Ascending aorta (tissue), 2 donors: ENCODE results near the gene DSTN. TPM values are rescaled to one million over a fixed set of nuclear protein-coding genes. Genes with fewer than 3 reads are reported as not detected.
A peak's percentile ranks its signal among the peaks of the same experiment; 100 is the strongest.

ENCODE experiments used
- DNase-seq, 2 donors: peaks; one replicate each; pipeline ENCODE4 v3.0.0-alpha.2; 2019; ENCODE audit warnings: low spot score in 2 of 2
- H3K27ac ChIP-seq, 2 donors: fragments of 200-600 bp; sonication (generic); one replicate each; pipeline ENCODE4 v1.5.1; 2016 to 2017; ENCODE audit warnings: mild to moderate bottlenecking in 1 of 2
- H3K27me3 ChIP-seq: fragments of 200-600 bp; sonication (generic); one replicate; pipeline ENCODE4 v1.5.1; 2017
- H3K36me3 ChIP-seq, 2 donors: fragments of 200-600 bp; sonication (generic); one replicate each; pipeline ENCODE4 v1.5.1; 2016
- H3K4me1 ChIP-seq, 2 donors: fragments of 200-600 bp; sonication (generic); one replicate each; pipeline ENCODE4 v1.5.1; 2016 to 2017; ENCODE audit warnings: mild to moderate bottlenecking in 1 of 2
- H3K4me3 ChIP-seq, 2 donors: fragments of 200-600 bp; sonication (generic); one replicate each; pipeline ENCODE4 v1.5.1; 2016 to 2017; ENCODE audit warnings: mild to moderate bottlenecking in 1 of 2
- H3K9me3 ChIP-seq, 2 donors: fragments of 200-600 bp; sonication (generic); one replicate each; pipeline ENCODE4 v1.5.1; 2016
- intact Hi-C: fragments of 100-400 bp; cut with DNase I; formaldehyde crosslinking; loops from one replicate; pipeline ENCODE4 v1.15.1; 2023
- total RNA-seq: library from RNA; depleted of rRNA; stranded (reverse); fragments of >200 nt; gene quantifications from one replicate; pipeline ENCODE4 v1.1.0, GENCODE V29; 2016
- TF ChIP-seq, protein P1 (sequence below), 3 experiments: fragments of 200-600 bp in 2 of 3; fragments of 450-650 bp in 1 of 3; sonication (generic) in 2 of 3; IDR thresholded peaks; one replicate each; pipeline ENCODE4 v1.5.1; 2016 to 2019; ENCODE audit warnings: antibody characterized with exemption in 3 of 3, mild to moderate bottlenecking in 1 of 3, moderate library complexity in 1 of 3

The DSTN gene
- total RNA-seq, 1 donor from 2014 or later = 452 TPM

DNA sequence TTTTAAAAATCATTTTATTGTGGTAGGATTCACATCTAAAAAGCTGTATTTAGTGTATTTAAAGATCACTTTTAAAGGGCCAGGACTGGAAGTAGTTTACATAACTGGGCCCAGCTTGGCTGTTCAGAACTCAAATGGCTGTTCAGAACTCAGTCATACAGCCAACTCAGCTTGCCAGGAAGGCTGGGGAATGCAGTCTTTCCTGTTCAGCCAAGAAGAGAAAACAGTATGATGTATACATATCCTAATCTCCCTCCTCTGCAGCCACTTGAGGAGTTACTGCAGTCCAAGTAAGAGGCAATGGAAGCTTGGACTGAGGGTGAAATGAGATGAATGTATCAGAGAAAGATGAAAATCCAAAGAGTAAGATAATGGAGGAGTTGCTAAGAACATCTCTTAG lies 24.6 kb downstream of the DSTN start:
- Histone ChIP-seq H3K27ac (peak overlapping the region; percentile 67 to 75), H3K9me3 (no peaks in the 10 kb centered on the region), H3K4me1 (peaks cover 6 to 71% of the 10 kb centered on the region in 2 donors), H3K27me3 (no peaks in the 10 kb centered on the region), H3K36me3 (peaks cover 0 to 18% of the 10 kb centered on the region in 2 donors), H3K4me3 (peak overlapping the region; percentile 13 to 55)
- intact Hi-C loops = no loop called here
- TF ChIP-seq, protein P1, sequence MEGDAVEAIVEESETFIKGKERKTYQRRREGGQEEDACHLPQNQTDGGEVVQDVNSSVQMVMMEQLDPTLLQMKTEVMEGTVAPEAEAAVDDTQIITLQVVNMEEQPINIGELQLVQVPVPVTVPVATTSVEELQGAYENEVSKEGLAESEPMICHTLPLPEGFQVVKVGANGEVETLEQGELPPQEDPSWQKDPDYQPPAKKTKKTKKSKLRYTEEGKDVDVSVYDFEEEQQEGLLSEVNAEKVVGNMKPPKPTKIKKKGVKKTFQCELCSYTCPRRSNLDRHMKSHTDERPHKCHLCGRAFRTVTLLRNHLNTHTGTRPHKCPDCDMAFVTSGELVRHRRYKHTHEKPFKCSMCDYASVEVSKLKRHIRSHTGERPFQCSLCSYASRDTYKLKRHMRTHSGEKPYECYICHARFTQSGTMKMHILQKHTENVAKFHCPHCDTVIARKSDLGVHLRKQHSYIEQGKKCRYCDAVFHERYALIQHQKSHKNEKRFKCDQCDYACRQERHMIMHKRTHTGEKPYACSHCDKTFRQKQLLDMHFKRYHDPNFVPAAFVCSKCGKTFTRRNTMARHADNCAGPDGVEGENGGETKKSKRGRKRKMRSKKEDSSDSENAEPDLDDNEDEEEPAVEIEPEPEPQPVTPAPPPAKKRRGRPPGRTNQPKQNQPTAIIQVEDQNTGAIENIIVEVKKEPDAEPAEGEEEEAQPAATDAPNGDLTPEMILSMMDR (IDR thresholded peaks at IDR 0.05) = no peak
- DNase-seq = peak in 1 of 2 donors; percentile 66

DNA sequence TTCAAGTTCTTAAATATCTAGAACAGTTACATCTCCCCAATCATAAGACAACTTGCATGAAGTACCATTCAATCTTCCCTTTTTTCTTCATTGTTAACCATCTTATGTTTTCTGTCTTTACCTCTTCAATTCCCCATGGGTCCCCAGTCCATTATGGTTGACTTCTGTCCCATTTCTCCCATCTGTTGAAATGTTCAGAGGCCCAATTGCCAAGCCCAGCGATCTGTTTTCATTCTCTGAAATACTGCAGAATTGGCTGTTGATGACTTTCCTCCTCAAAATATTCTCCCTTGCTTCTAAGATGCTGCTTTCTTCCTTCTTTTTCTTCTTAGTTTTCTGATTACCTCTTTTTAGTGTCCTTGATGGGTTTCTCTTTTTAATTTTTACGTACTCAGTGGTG lies 26.0 kb downstream of the DSTN start:
- intact Hi-C loops = no loop called here

DNA sequence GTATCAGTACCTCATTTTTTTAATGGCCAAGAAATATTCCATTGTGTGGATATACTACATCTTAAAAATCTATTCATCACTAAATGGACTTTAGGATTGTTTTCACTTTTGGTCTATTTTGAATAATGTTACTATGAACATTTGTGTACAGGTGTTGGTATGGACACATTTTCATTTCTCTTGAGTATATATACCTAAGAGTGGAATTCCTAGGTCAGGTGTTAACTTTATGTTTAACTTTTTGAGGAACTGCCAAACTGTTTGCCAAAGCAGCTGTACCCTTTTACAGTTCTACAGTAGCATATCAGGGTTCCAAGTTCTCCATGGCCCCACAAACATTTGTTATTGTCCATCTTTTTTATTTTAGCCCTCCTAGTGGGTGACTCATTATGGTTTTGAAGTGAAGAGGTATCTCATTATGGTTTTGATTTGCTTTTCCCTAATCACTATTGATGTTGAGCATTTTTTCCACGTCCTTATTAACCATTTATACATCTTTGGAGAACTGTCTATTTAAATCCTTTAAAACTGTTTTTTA lies 28.2 kb downstream of the DSTN start:
- H3K27ac ChIP-seq = peak overlapping the region in 1 of 2 donors; percentile 2
- peaks cover 18 to 34% of the 10 kb centered on the region in 2 donors for H3K36me3 ChIP-seq
- intact Hi-C loops = no loop called here
- no peaks in the 10 kb centered on the region for H3K27me3 ChIP-seq
- TF ChIP-seq, protein P1 (IDR thresholded peaks at IDR 0.05) = no peak
- DNase-seq = no peak
- peaks cover 8 to 68% of the 10 kb centered on the region in 2 donors for H3K4me1 ChIP-seq
- no peaks in the 10 kb centered on the region for H3K9me3 ChIP-seq
- H3K4me3 ChIP-seq = peak overlapping the region in 1 of 2 donors; percentile 4

More for the DNA sequence above, 26.0 kb downstream of the DSTN start:
- Histone ChIP-seq H3K27me3 (no peaks in the 10 kb centered on the region), H3K4me3 (peak overlapping the region in 1 of 2 donors; percentile 55), H3K9me3 (no peaks in the 10 kb centered on the region), H3K36me3 (peaks cover 0 to 18% of the 10 kb centered on the region in 2 donors), H3K4me1 (peaks cover 6 to 69% of the 10 kb centered on the region in 2 donors), H3K27ac (peak overlapping the region in 1 of 2 donors; percentile 67)
- DNase-seq = no peak
- TF ChIP-seq, protein P1 (IDR thresholded peaks at IDR 0.05) = no peak

DNA sequence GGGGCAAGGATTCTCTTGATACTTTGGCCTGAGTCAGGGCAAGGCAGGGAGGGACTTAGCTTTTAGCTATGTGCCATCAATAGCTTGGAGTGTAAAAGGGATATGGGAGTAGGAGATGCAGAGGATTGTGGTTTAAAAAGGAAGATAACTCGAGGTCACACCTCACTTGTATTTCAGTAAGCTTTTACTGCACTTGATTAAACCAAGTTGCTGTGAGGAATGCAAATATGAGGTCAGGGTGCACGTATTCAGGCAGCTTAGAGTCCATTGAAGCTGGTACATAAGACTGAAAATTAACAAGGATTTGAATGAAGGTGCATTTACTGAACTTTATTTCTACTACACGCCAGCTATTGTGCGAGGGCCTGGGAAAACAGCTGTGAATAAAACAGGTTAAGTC lies 32.1 kb downstream of the DSTN start:
- Histone ChIP-seq H3K9me3 (no peaks in the 10 kb centered on the region), H3K27me3 (no peaks in the 10 kb centered on the region), H3K4me1 (peaks cover 17 to 72% of the 10 kb centered on the region in 2 donors), H3K36me3 (peaks cover 51 to 64% of the 10 kb centered on the region in 2 donors), H3K27ac (peak overlapping the region; percentile 18 to 26), H3K4me3 (peak overlapping the region in 1 of 2 donors; percentile 6)
- no peak for DNase-seq
- TF ChIP-seq, protein P1 (IDR thresholded peaks at IDR 0.05) = no peak
- intact Hi-C loops = no loop called here

DNA sequence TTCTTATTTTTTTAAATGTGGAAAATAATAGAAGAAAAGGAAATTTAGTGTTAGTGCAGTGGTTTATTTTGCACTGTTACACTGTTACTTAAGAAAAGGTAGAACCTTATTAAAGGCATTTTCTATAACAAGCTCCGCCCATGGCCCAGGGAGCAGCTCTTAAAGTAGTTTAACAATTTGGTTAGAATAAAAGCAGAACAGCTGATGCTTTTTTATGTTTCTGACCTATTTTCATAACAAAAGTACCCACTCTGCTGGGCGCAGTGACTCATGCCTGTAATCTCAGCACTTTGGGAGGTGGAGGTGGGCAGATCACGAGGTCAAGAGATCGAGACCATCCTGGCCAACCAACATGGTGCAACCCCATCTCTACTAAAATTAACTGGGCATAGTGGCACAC lies 32.6 kb downstream of the DSTN start:
- TF ChIP-seq, protein P1 (IDR thresholded peaks at IDR 0.05) = no peak
- Histone ChIP-seq H3K4me1 (peaks cover 17 to 72% of the 10 kb centered on the region in 2 donors), H3K27me3 (no peaks in the 10 kb centered on the region), H3K36me3 (peaks cover 56 to 70% of the 10 kb centered on the region in 2 donors), H3K9me3 (no peaks in the 10 kb centered on the region), H3K4me3 (peak overlapping the region; percentile 6 to 14), H3K27ac (peak overlapping the region; percentile 3 to 26)
- DNase-seq = no peak
- intact Hi-C loops = no loop called here
